Brain microvascular endothelial cell (primary cell): ENCODE measurements around the gene SLC39A3.

Experiments
- DNase-seq: peaks from one replicate; pipeline ENCODE4 v3.0.0-alpha.2; 2020
- H3K27ac ChIP-seq: fragments of 250-450 bp; sonication (Bioruptor Pico); 2 replicates; pipeline ENCODE4 v1.5.1; 2020; ENCODE audit warnings: mild to moderate bottlenecking, moderate library complexity
- H3K27me3 ChIP-seq: fragments of 250-450 bp; sonication (Bioruptor Pico); replicated peaks from 2 replicates; pipeline ENCODE4 v1.5.1; 2020; ENCODE audit warnings: mild to moderate bottlenecking
- H3K36me3 ChIP-seq: fragments of 250-450 bp; sonication (Bioruptor Pico); replicated peaks from 2 replicates; pipeline ENCODE4 v1.5.1; 2020; ENCODE audit warnings: mild to moderate bottlenecking
- H3K4me3 ChIP-seq: 2 replicates; pipeline ENCODE4 v1.5.1; 2011; ENCODE audit warnings: low read depth, mild to moderate bottlenecking, control low read depth, low read length, moderate library complexity
- in situ Hi-C: cut with HindIII; loops from 2 replicates; pipeline ENCODE4 v1.10.0; 2017; ENCODE audit warnings: low sequenced_read_pairs, low pct_ligation_motif_present
- TF ChIP-seq, protein P1 (sequence below): IDR thresholded peaks from 2 replicates; pipeline ENCODE4 v1.5.1; 2011; ENCODE audit warnings: low read depth, mild to moderate bottlenecking, moderate library complexity, low read length, control low read depth, inconsistent platforms; ENCODE audit errors: missing control alignments

Gene SLC39A3

GRCh38 chr19:2759965-2760364 lies 20.1 kb upstream of the SLC39A3 start:
- peaks cover 57% of the 10 kb centered on the region for H3K36me3 ChIP-seq
- DNase-seq = no peak
- no peak overlapping the region for H3K27ac ChIP-seq
- H3K27me3 ChIP-seq = no peaks in the 10 kb centered on the region
- in situ Hi-C loops = no loop called here
- TF ChIP-seq, protein P1, sequence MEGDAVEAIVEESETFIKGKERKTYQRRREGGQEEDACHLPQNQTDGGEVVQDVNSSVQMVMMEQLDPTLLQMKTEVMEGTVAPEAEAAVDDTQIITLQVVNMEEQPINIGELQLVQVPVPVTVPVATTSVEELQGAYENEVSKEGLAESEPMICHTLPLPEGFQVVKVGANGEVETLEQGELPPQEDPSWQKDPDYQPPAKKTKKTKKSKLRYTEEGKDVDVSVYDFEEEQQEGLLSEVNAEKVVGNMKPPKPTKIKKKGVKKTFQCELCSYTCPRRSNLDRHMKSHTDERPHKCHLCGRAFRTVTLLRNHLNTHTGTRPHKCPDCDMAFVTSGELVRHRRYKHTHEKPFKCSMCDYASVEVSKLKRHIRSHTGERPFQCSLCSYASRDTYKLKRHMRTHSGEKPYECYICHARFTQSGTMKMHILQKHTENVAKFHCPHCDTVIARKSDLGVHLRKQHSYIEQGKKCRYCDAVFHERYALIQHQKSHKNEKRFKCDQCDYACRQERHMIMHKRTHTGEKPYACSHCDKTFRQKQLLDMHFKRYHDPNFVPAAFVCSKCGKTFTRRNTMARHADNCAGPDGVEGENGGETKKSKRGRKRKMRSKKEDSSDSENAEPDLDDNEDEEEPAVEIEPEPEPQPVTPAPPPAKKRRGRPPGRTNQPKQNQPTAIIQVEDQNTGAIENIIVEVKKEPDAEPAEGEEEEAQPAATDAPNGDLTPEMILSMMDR = no peak
- no peak overlapping the region for H3K4me3 ChIP-seq

- H3K36me3 ChIP-seq = peaks cover 57% of the 10 kb centered on the region
- H3K27me3 ChIP-seq = no peaks in the 10 kb centered on the region
- TF ChIP-seq, protein P1 = no peak
- no peak for DNase-seq
- in situ Hi-C loops = no loop called here
- H3K27ac ChIP-seq = no peak overlapping the region
- no peak overlapping the region for H3K4me3 ChIP-seq
Measured at GRCh38 chr19:2759362-2759761, 19.5 kb upstream of the SLC39A3 start.

DNA sequence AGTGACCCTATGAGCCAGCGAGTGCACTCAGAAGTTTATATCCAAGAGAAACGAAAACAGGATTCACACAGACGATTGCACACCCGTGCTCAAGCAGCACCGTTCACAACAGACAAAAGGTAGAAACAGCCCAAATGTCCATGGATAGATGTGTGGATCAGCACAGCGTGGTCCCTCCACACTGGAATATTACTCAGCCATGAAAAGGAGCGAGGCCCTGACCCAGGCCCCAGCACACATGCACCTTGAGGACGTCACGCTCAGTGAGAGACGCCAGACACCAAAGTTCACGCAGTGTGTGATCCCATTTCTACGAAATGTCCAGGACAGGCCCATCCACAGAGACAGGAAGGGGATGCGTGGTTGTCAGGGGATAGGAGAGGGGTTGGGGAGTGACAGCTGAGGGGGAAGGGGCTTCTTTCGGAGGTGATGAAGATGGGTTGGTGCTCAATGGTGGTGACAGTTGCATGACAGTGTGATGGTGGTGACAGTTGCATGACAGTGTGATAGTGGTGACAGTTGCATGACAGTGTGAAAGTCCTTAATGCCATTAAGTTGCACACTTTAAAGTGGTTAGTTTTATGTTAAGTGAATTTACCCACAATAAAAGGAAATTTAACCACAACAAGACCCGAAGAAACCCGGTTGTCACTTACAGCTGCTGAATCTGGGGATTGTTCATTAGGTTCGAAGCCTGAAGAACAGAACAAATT lies 18.9 kb upstream of the SLC39A3 start:
- in situ Hi-C loops = no loop called here
- TF ChIP-seq, protein P1 = no peak
- DNase-seq = no peak
- peaks cover 56% of the 10 kb centered on the region for H3K36me3 ChIP-seq
- no peak overlapping the region for H3K27ac ChIP-seq
- no peak overlapping the region for H3K4me3 ChIP-seq
- H3K27me3 ChIP-seq = no peaks in the 10 kb centered on the region

- Histone ChIP-seq H3K36me3 (peaks cover 51% of the 10 kb centered on the region), H3K4me3 (no peak overlapping the region), H3K27ac (no peak overlapping the region), H3K27me3 (no peaks in the 10 kb centered on the region)
- TF ChIP-seq, protein P1 = no peak
- in situ Hi-C loops = no loop called here
- DNase-seq = no peak
Measured at GRCh38 chr19:2756921-2757881, 17.4 kb upstream of the SLC39A3 start.

GRCh38 chr19:2756477-2756876 lies 16.7 kb upstream of the SLC39A3 start:
- no peak overlapping the region for H3K4me3 ChIP-seq
- TF ChIP-seq, protein P1 = no peak
- peaks cover 49% of the 10 kb centered on the region for H3K36me3 ChIP-seq
- DNase-seq = no peak
- H3K27me3 ChIP-seq = no peaks in the 10 kb centered on the region
- H3K27ac ChIP-seq = no peak overlapping the region
- in situ Hi-C loops = no loop called here
